Fibroblast of villous mesenchyme (primary cell): Measurements from ENCODE around the gene WASF2. TPM values are rescaled to one million over a fixed set of nuclear protein-coding genes. Genes with fewer than 3 reads are reported as not detected.
A peak's percentile ranks its signal among the peaks of the same experiment; 100 is the strongest.

Experiments
- DNase-seq: peaks from one replicate; pipeline ENCODE4 v3.0.0-alpha.2; 2010; ENCODE audit warnings: low read depth
- H3K4me3 ChIP-seq: 2 replicates; pipeline ENCODE4 v1.5.1; 2011; ENCODE audit warnings: low read depth, mild to moderate bottlenecking, low read length
- total RNA-seq: library from RNA; depleted of rRNA; stranded (reverse); fragments of >200 nt; gene quantifications from 2 replicates; pipeline ENCODE4 v1.2.3, GENCODE V29; 2012
- TF ChIP-seq, protein P1 (sequence below): IDR thresholded peaks from 2 replicates; pipeline ENCODE4 v1.5.1; 2012; ENCODE audit warnings: low read depth, mild to moderate bottlenecking, low read length; ENCODE audit not compliant: insufficient read depth

WASF2 gene
- total RNA-seq, 1 donor = 16.0 TPM

DNA sequence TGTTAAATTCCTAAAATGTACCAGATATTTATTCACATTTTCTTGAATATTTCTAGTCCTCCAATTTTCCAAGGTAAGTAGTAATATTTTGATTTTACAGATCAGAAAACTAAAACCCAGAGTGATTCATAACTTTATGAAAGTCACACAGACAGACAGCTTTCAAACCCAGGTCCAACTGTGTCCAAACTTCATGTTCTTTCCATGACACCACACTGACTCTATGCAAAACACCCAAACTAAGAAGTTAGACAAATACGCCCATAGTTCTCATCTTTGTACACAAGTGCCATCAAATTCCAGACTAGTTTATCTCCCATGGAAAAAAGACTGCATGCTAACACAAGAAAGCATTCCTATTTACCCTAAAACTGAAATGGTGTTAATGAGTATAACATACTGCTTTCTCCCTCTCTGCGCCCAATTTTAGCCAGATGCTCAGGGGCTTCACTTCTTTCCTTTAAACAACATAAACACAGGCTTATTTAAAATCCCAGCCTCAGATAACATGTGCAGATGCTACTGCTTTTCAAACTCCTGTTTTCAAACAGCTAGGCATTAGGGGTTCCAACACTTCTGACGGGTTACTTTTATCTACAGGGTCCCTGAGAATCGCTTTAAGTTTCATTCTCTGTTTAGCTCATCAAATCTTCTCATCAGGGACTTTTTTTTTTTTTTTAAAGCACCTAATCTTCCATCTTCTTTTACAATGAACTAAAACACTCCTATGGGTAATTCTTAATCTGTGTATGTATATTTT lies 44.6 kb downstream of the WASF2 start:
- no peak overlapping the region for H3K4me3 ChIP-seq
- DNase-seq = peak; percentile 59
- TF ChIP-seq, protein P1, sequence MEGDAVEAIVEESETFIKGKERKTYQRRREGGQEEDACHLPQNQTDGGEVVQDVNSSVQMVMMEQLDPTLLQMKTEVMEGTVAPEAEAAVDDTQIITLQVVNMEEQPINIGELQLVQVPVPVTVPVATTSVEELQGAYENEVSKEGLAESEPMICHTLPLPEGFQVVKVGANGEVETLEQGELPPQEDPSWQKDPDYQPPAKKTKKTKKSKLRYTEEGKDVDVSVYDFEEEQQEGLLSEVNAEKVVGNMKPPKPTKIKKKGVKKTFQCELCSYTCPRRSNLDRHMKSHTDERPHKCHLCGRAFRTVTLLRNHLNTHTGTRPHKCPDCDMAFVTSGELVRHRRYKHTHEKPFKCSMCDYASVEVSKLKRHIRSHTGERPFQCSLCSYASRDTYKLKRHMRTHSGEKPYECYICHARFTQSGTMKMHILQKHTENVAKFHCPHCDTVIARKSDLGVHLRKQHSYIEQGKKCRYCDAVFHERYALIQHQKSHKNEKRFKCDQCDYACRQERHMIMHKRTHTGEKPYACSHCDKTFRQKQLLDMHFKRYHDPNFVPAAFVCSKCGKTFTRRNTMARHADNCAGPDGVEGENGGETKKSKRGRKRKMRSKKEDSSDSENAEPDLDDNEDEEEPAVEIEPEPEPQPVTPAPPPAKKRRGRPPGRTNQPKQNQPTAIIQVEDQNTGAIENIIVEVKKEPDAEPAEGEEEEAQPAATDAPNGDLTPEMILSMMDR = no peak

DNA sequence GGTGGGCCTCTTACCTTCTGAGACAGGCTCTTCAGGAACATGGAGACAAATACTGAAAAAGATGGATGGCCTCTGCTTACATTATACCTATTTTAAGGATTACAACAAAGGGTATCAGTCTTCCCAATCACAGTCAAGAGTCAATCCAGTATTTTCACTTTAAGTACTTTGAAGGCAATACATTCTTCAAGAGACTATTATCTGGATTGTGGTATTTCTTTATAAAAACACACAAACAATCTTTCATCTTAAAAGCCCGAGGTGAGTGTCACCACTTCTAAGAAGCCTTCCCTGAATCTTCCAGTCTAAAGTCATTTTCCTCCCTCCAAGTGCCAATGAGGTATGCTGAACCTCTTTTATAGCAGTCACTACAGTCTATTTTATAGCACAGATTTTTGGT lies 45.3 kb downstream of the WASF2 start:
- DNase-seq = no peak
- TF ChIP-seq, protein P1 = no peak
- H3K4me3 ChIP-seq = no peak overlapping the region

DNA sequence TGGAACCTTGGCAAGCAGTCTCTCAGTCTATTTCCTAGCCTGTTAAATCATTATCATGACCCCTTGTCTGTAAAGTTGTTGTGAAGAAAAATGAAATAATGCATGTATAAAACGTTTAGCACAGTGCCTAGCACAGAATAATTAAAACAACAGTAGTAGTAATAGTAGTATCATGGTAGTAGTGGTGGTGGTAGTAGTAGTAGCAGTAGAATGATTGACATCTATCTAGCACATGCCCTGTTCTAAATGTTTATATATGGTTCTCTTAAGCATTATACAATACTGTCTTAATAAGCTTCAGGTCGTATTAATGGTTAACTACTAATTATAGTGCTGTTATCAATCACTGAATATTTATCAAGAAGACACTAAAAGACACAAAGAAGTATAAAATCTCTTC lies 50.8 kb downstream of the WASF2 start:
- DNase-seq = no peak
- no peak overlapping the region for H3K4me3 ChIP-seq
- TF ChIP-seq, protein P1 = no peak

DNA sequence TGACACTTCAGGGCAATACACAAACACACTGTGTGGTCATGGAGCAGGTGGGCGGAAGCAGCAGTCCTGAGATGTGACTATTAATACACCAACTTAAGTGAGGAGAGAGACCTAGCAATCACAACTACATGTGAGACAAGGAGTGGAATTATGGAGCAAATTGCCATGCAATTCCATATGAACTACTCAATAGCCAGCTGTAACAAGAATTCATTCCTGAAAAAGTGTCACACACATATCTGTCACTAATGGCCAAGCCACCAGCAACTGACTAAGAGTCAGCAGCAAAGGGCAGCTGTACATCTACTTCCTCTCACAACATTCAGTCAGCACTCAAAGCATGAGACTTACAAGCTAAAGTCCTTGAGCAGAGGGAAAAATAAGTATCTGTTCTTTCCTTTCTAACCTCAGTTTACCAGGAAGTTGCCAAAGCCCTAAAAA lies 51.3 kb downstream of the WASF2 start:
- TF ChIP-seq, protein P1 = no peak
- no peak for DNase-seq
- no peak overlapping the region for H3K4me3 ChIP-seq

DNA sequence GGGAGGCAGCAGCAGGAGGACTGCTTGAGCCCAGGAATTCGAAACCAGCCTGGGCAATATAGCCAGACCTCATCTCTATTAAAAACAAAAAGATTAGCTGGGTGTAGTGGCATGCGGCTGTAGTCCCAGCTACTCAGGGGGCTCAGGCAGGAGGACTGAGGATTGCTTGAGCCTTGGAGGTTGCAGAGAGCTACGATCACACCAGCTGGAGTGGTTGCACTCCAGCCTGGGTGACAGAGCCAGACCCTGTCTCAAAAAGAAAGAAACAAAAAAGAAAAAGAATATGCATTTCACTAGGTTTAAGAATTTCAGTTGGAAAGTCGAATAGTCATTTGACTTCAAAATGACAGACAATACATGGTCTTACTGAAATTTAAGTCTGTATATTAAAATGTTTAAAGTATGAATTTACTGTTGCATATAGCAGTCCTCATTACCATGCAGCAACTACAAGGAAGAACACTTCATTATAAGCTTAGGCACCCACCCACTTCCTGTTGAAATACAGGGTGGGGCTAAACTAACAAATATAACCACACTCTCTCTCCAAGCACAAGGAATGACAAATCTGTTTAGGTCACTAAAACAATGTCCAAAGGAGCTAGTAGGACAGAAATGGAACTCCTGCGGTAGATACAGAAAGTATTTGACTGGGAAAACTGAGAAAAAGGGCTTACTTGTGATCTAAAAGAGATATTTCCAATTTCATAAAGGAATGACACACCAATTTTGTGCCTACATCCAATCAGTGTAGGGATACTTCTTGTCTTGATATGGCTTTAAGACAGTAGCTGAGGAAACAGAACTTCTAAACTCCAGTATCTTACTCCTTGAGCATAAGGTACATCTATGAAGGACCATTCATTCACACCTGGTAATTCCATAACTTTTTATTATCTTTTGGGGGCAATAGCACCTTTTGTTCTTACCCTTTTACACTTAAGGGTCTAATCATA lies 53.5 kb downstream of the WASF2 start:
- TF ChIP-seq, protein P1 = no peak
- DNase-seq = peak; percentile 70
- no peak overlapping the region for H3K4me3 ChIP-seq

DNA sequence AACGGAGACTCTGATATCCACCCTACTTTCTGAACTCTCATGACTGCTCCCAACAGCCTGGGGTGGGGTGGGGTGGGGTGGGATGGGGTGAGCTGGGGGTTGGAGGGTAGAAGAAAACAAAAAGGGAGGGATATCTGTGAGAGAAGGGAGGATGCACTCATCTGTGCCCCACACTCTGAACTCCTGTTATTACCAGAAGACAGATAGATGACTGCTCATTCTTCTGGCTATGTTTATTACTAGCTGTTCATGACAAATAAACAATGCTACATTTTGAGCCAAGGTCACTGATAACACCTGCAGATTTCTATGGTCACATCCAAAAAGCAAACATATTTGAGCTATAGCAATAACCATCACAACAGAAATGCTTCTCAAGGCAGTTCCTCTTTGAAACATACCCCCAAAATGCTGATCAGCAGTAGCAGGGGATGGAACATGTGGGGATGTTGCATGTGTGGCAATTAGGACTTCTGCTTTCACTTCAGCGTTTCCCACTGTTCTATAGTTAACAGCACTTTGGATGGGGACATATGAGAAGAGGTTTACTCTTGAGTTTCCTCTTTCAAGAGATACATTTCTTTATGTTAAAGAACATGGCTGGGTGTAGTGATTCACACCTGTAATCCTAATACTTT lies 54.3 kb downstream of the WASF2 start:
- peak; percentile 35 for DNase-seq
- no peak overlapping the region for H3K4me3 ChIP-seq
- TF ChIP-seq, protein P1 = no peak
